Effector memory CD8-positive, alpha-beta T cell (primary cell): Measurements from ENCODE around the gene PRKAG2.
"Not testable (repeated sequence)": the region's sequence is repeated elsewhere in the genome, so short reads cannot be mapped to it uniquely, and the experiment has no call there.

ENCODE experiments used
- ATAC-seq: fragments of 150-1000 bp; cut with Tn5 transposase; replicated peaks from 2 replicates; pipeline ENCODE4 v1.10.0; 2021; ENCODE audit warnings: mild to moderate bottlenecking, moderate library complexity
- DNase-seq, 3 experiments: peaks; one replicate each; pipeline ENCODE4 v3.0.0; 2021
- H3K27ac Mint-ChIP-seq, 2 donors: one replicate each; pipeline ENCODE4 v1.8.0; 2022; ENCODE audit warnings: mild to moderate bottlenecking in 2 of 2, mixed read lengths in 2 of 2, moderate library complexity in 2 of 2
- H3K27me3 Mint-ChIP-seq, 2 donors: one replicate each; pipeline ENCODE4 v1.8.0; 2022; ENCODE audit warnings: mixed read lengths in 2 of 2
- H3K36me3 Mint-ChIP-seq: one replicate; pipeline ENCODE4 v1.8.0; 2022; ENCODE audit warnings: mild to moderate bottlenecking, moderate library complexity, mixed read lengths; ENCODE audit not compliant: insufficient read depth
- H3K4me1 Mint-ChIP-seq, 2 donors: one replicate each; pipeline ENCODE4 v1.8.0; 2022; ENCODE audit warnings: low read depth in 2 of 2, mixed read lengths in 2 of 2
- H3K4me3 Mint-ChIP-seq, 2 donors: one replicate each; pipeline ENCODE4 v1.8.0; 2022; ENCODE audit warnings: mild to moderate bottlenecking in 2 of 2, mixed read lengths in 2 of 2, moderate library complexity in 2 of 2
- H3K9me3 Mint-ChIP-seq, 2 donors: one replicate each; pipeline ENCODE4 v1.8.0; 2022; ENCODE audit warnings: mixed read lengths in 2 of 2

The PRKAG2 gene

GRCh38 chr7:151550656-151551286 lies 326.1 kb downstream of the PRKAG2 start:
- H3K27ac Mint-ChIP-seq, result no peak overlapping the region

GRCh38 chr7:151549644-151550043 lies 327.3 kb downstream of the PRKAG2 start:
- no peaks in the 10 kb centered on the region for H3K9me3 Mint-ChIP-seq
- no peak overlapping the region for H3K27ac Mint-ChIP-seq
- H3K4me1 Mint-ChIP-seq, result peaks cover 8 to 16% of the 10 kb centered on the region in 2 donors
- peaks cover 3% of the 10 kb centered on the region for H3K36me3 Mint-ChIP-seq
- ATAC-seq (no peak), DNase-seq (no peak)
- H3K27me3 Mint-ChIP-seq, result peaks cover 17 to 20% of the 10 kb centered on the region in 2 donors
- H3K4me3 Mint-ChIP-seq, result no peak overlapping the region

More at GRCh38 chr7:151550656-151551286, 326.1 kb downstream of the PRKAG2 start:
- H3K4me1 Mint-ChIP-seq, result peaks cover 8 to 16% of the 10 kb centered on the region in 2 donors
- no peaks in the 10 kb centered on the region for H3K9me3 Mint-ChIP-seq
- peaks cover 7 to 10% of the 10 kb centered on the region in 2 donors for H3K27me3 Mint-ChIP-seq
- DNase-seq (no peak), ATAC-seq (peak; percentile 29)
- peaks cover 3% of the 10 kb centered on the region for H3K36me3 Mint-ChIP-seq
- no peak overlapping the region for H3K4me3 Mint-ChIP-seq

GRCh38 chr7:151549083-151549482 lies 327.8 kb downstream of the PRKAG2 start:
- Mint-ChIP-seq H3K9me3 (no peaks in the 10 kb centered on the region), H3K4me3 (no peak overlapping the region), H3K4me1 (peaks cover 8 to 16% of the 10 kb centered on the region in 2 donors), H3K27me3 (peaks cover 22 to 26% of the 10 kb centered on the region in 2 donors), H3K36me3 (peaks cover 3% of the 10 kb centered on the region), H3K27ac (no peak overlapping the region)
- no peak for ATAC-seq
- DNase-seq, result no peak

- H3K36me3 Mint-ChIP-seq, result peaks cover 3% of the 10 kb centered on the region
- H3K27ac Mint-ChIP-seq, result no peak overlapping the region
- no peaks in the 10 kb centered on the region for H3K9me3 Mint-ChIP-seq
- no peak overlapping the region for H3K4me3 Mint-ChIP-seq
- no peak for ATAC-seq
- peaks cover 0 to under 1% of the 10 kb centered on the region in 2 donors for H3K4me1 Mint-ChIP-seq
- H3K27me3 Mint-ChIP-seq, result peaks cover 38 to 61% of the 10 kb centered on the region in 2 donors
- DNase-seq, result no peak
Observed at GRCh38 chr7:151544183-151544582, 332.7 kb downstream of the PRKAG2 start.

- ATAC-seq, result no peak
- Mint-ChIP-seq H3K27me3 (peaks cover 45 to 74% of the 10 kb centered on the region in 2 donors), H3K36me3 (peaks cover 3% of the 10 kb centered on the region), H3K4me3 (no peak overlapping the region), H3K27ac (no peak overlapping the region), H3K9me3 (no peaks in the 10 kb centered on the region), H3K4me1 (peaks cover 0 to 2% of the 10 kb centered on the region in 2 donors)
- no peak for DNase-seq
Observed at GRCh38 chr7:151542606-151543130, 334.2 kb downstream of the PRKAG2 start.

- no peak overlapping the region for H3K27ac Mint-ChIP-seq
- peaks cover 2 to 5% of the 10 kb centered on the region in 2 donors for H3K4me1 Mint-ChIP-seq
- H3K36me3 Mint-ChIP-seq, result peaks cover 3% of the 10 kb centered on the region
- ATAC-seq (no peak), DNase-seq (no peak)
- peaks cover 49 to 81% of the 10 kb centered on the region in 2 donors for H3K27me3 Mint-ChIP-seq
- no peaks in the 10 kb centered on the region for H3K9me3 Mint-ChIP-seq
- no peak overlapping the region for H3K4me3 Mint-ChIP-seq
Observed at GRCh38 chr7:151541709-151542499, 335.0 kb downstream of the PRKAG2 start.

GRCh38 chr7:151540146-151540545 lies 336.8 kb downstream of the PRKAG2 start:
- H3K4me1 Mint-ChIP-seq, result peaks cover 2 to 8% of the 10 kb centered on the region in 2 donors

GRCh38 chr7:151539088-151539671 lies 337.7 kb downstream of the PRKAG2 start:
- H3K27ac Mint-ChIP-seq, result no peak overlapping the region
- peaks cover 3% of the 10 kb centered on the region for H3K36me3 Mint-ChIP-seq
- ATAC-seq (no peak), DNase-seq (no peak)
- H3K27me3 Mint-ChIP-seq, result peaks cover 43 to 71% of the 10 kb centered on the region in 2 donors
- H3K4me1 Mint-ChIP-seq, result peaks cover 2 to 8% of the 10 kb centered on the region in 2 donors
- H3K9me3 Mint-ChIP-seq, result no peaks in the 10 kb centered on the region
- H3K4me3 Mint-ChIP-seq, result no peak overlapping the region

More at GRCh38 chr7:151540146-151540545, 336.8 kb downstream of the PRKAG2 start:
- no peak overlapping the region for H3K27ac Mint-ChIP-seq
- H3K36me3 Mint-ChIP-seq, result peaks cover 3% of the 10 kb centered on the region
- ATAC-seq, result no peak
- no peak overlapping the region for H3K4me3 Mint-ChIP-seq
- H3K9me3 Mint-ChIP-seq, result no peaks in the 10 kb centered on the region
- peaks cover 52 to 78% of the 10 kb centered on the region in 2 donors for H3K27me3 Mint-ChIP-seq
- no peak for DNase-seq

- H3K27me3 Mint-ChIP-seq, result peaks cover 43 to 63% of the 10 kb centered on the region in 2 donors
- H3K9me3 Mint-ChIP-seq, result no peaks in the 10 kb centered on the region
- H3K4me3 Mint-ChIP-seq, result no peak overlapping the region
Observed at GRCh38 chr7:151537818-151538561, 338.9 kb downstream of the PRKAG2 start.

GRCh38 chr7:151536178-151536577 lies 340.7 kb downstream of the PRKAG2 start:
- not testable (repeated sequence) for H3K4me3 Mint-ChIP-seq, DNase-seq, ATAC-seq, H3K4me1 Mint-ChIP-seq, H3K36me3 Mint-ChIP-seq, H3K9me3 Mint-ChIP-seq, H3K27ac Mint-ChIP-seq
- peaks cover 34 to 47% of the 10 kb centered on the region in 2 donors for H3K27me3 Mint-ChIP-seq

More at GRCh38 chr7:151537818-151538561, 338.9 kb downstream of the PRKAG2 start:
- DNase-seq, result no peak
- Mint-ChIP-seq H3K4me1 (peaks cover 2 to 8% of the 10 kb centered on the region in 2 donors), H3K27ac (no peak overlapping the region), H3K36me3 (peaks cover 3% of the 10 kb centered on the region)
- ATAC-seq, result no peak

- ATAC-seq (no peak), DNase-seq (no peak)
- H3K27me3 Mint-ChIP-seq, result peaks cover 0 to 8% of the 10 kb centered on the region in 2 donors
- peaks cover 0 to 5% of the 10 kb centered on the region in 2 donors for H3K9me3 Mint-ChIP-seq
- no peaks in the 10 kb centered on the region for H3K4me1 Mint-ChIP-seq
- no peak overlapping the region for H3K27ac Mint-ChIP-seq
- no peak overlapping the region for H3K4me3 Mint-ChIP-seq
- H3K36me3 Mint-ChIP-seq, result no peaks in the 10 kb centered on the region
Observed at GRCh38 chr7:151529842-151530241, 347.1 kb downstream of the PRKAG2 start.

GRCh38 chr7:151524845-151525244 lies 352.1 kb downstream of the PRKAG2 start:
- no peak for DNase-seq
- no peak overlapping the region for H3K27ac Mint-ChIP-seq
- H3K36me3 Mint-ChIP-seq, result peaks cover 4% of the 10 kb centered on the region
- H3K27me3 Mint-ChIP-seq, result peaks cover 0 to 8% of the 10 kb centered on the region in 2 donors
- ATAC-seq, result no peak
- H3K9me3 Mint-ChIP-seq, result peaks cover 0 to 2% of the 10 kb centered on the region in 2 donors
- H3K4me1 Mint-ChIP-seq, result peaks cover 3 to 4% of the 10 kb centered on the region in 2 donors
- no peak overlapping the region for H3K4me3 Mint-ChIP-seq

- Mint-ChIP-seq H3K9me3 (no peaks in the 10 kb centered on the region), H3K27ac (no peak overlapping the region), H3K36me3 (peaks cover 9% of the 10 kb centered on the region), H3K4me1 (peaks cover 3 to 5% of the 10 kb centered on the region in 2 donors), H3K27me3 (peaks cover 0 to 8% of the 10 kb centered on the region in 2 donors), H3K4me3 (no peak overlapping the region)
- ATAC-seq, result no peak
- DNase-seq, result no peak
Observed at GRCh38 chr7:151524331-151524730, 352.6 kb downstream of the PRKAG2 start.
